ENCODE measurements around the gene TMC6. TPM values are rescaled to one million over a fixed set of nuclear protein-coding genes. Genes with fewer than 3 reads are reported as not detected.
A peak's percentile ranks its signal among the peaks of the same experiment; 100 is the strongest.

Gene TMC6
- total RNA-seq, 1 donor from 2014 or later = 64.8 TPM

- no peaks in the 10 kb centered on the region for H3K9me3 ChIP-seq
- H3K27me3 ChIP-seq = no peaks in the 10 kb centered on the region
- no peak for DNase-seq (ENCODE audit: extremely low spot score in 2 of 2)
- TF ChIP-seq POLR2A (IDR thresholded peaks at IDR 0.05) (no peak), POLR2AphosphoS5 (IDR thresholded peaks at IDR 0.05; ENCODE audit: insufficient read depth in 1 of 2, low read depth in 1 of 2) (no peak), CTCF (IDR thresholded peaks at IDR 0.05) (no peak)
- H3K4me3 ChIP-seq = no peak overlapping the region
- intact Hi-C loops (cut with DNase I) = no loop called here
- H3K27ac ChIP-seq = no peak overlapping the region
- peaks cover 41% of the 10 kb centered on the region for H3K4me1 ChIP-seq
- no peaks in the 10 kb centered on the region for H3K36me3 ChIP-seq
Observed at GRCh38 chr17:78133179-78133951, 4.8 kb upstream of the TMC6 start.

GRCh38 chr17:78132767-78133178 lies 4.2 kb upstream of the TMC6 start:
- H3K4me3 ChIP-seq = no peak overlapping the region
- intact Hi-C loops (cut with DNase I) = no loop called here
- H3K27ac ChIP-seq = peak overlapping the region; percentile 48
- no peak for DNase-seq (ENCODE audit: extremely low spot score in 2 of 2)
- no peaks in the 10 kb centered on the region for H3K27me3 ChIP-seq
- H3K9me3 ChIP-seq = no peaks in the 10 kb centered on the region
- TF ChIP-seq POLR2AphosphoS5 (IDR thresholded peaks at IDR 0.05; ENCODE audit: insufficient read depth in 1 of 2, low read depth in 1 of 2) (no peak), POLR2A (IDR thresholded peaks at IDR 0.05) (no peak), CTCF (IDR thresholded peaks at IDR 0.05) (no peak)
- H3K4me1 ChIP-seq = peaks cover 47% of the 10 kb centered on the region
- H3K36me3 ChIP-seq = no peaks in the 10 kb centered on the region

- no peaks in the 10 kb centered on the region for H3K27me3 ChIP-seq
- TF ChIP-seq POLR2AphosphoS5 (IDR thresholded peaks at IDR 0.05; ENCODE audit: insufficient read depth in 1 of 2, low read depth in 1 of 2) = peak in 1 of 2 donors; percentile 63
- TF ChIP-seq CTCF (IDR thresholded peaks at IDR 0.05) = no peak
- H3K27ac ChIP-seq = peak overlapping the region; percentile 48
- peak overlapping the region; percentile 32 to 37 for H3K4me3 ChIP-seq
- no peaks in the 10 kb centered on the region for H3K36me3 ChIP-seq
- no peaks in the 10 kb centered on the region for H3K9me3 ChIP-seq
- intact Hi-C loops (cut with DNase I) = no loop called here
- no peak for DNase-seq (ENCODE audit: extremely low spot score in 2 of 2)
- peaks cover 53% of the 10 kb centered on the region for H3K4me1 ChIP-seq
Observed at GRCh38 chr17:78132084-78132676, 3.6 kb upstream of the TMC6 start.

- intact Hi-C loops (cut with DNase I) = no loop called here
- peak overlapping the region; percentile 48 for H3K27ac ChIP-seq
- TF ChIP-seq POLR2AphosphoS5 (IDR thresholded peaks at IDR 0.05; ENCODE audit: insufficient read depth in 1 of 2, low read depth in 1 of 2) (no peak), CTCF (IDR thresholded peaks at IDR 0.05) (no peak), POLR2A (IDR thresholded peaks at IDR 0.05) (no peak)
- H3K4me1 ChIP-seq = peaks cover 60% of the 10 kb centered on the region
- H3K36me3 ChIP-seq = no peaks in the 10 kb centered on the region
- no peaks in the 10 kb centered on the region for H3K27me3 ChIP-seq
- DNase-seq (ENCODE audit: extremely low spot score in 2 of 2) = no peak
- H3K4me3 ChIP-seq = peak overlapping the region; percentile 32 to 37
- no peaks in the 10 kb centered on the region for H3K9me3 ChIP-seq
Observed at GRCh38 chr17:78131172-78132083, 2.9 kb upstream of the TMC6 start.

All from vagina (tissue), 2 donors.